ENCODE measurements around the gene MASP1.

The MASP1 gene

GRCh38 chr3:187318819-187319616 is 27.5 kb upstream of the MASP1 start:
- peak; percentile 85 for DNase-seq (ENCODE audit: low read depth)
- Histone ChIP-seq H3K4me3 (ENCODE audit: low read length) (peak overlapping the region; percentile 80), H3K36me3 (ENCODE audit: control insufficient read depth, insufficient read depth, low read length, severe bottlenecking) (no peaks in the 10 kb centered on the region), H3K9me3 (ENCODE audit: control insufficient read depth, low read length) (no peaks in the 10 kb centered on the region), H3K4me1 (ENCODE audit: control insufficient read depth, insufficient read depth, low read length) (peaks cover 11% of the 10 kb centered on the region), H3K27me3 (replicated peaks; ENCODE audit: control insufficient read depth, insufficient read depth, low read length) (no peaks in the 10 kb centered on the region), H3K9ac (ENCODE audit: low read length) (peak overlapping the region; percentile 76)

- Histone ChIP-seq H3K27me3 (replicated peaks; ENCODE audit: control insufficient read depth, insufficient read depth, low read length) (no peaks in the 10 kb centered on the region), H3K4me1 (ENCODE audit: control insufficient read depth, insufficient read depth, low read length) (peaks cover 11% of the 10 kb centered on the region), H3K9ac (ENCODE audit: low read length) (no peak overlapping the region), H3K36me3 (ENCODE audit: control insufficient read depth, insufficient read depth, low read length, severe bottlenecking) (no peaks in the 10 kb centered on the region), H3K9me3 (ENCODE audit: control insufficient read depth, low read length) (no peaks in the 10 kb centered on the region), H3K4me3 (ENCODE audit: low read length) (no peak overlapping the region)
- DNase-seq (ENCODE audit: low read depth): no peak
Measured at GRCh38 chr3:187315872-187316271, 24.3 kb upstream of the MASP1 start.

- Histone ChIP-seq H3K4me3 (ENCODE audit: low read length) (no peak overlapping the region), H3K9ac (ENCODE audit: low read length) (no peak overlapping the region), H3K36me3 (ENCODE audit: control insufficient read depth, insufficient read depth, low read length, severe bottlenecking) (no peaks in the 10 kb centered on the region), H3K4me1 (ENCODE audit: control insufficient read depth, insufficient read depth, low read length) (peaks cover 7% of the 10 kb centered on the region), H3K9me3 (ENCODE audit: control insufficient read depth, low read length) (no peaks in the 10 kb centered on the region), H3K27me3 (replicated peaks; ENCODE audit: control insufficient read depth, insufficient read depth, low read length) (no peaks in the 10 kb centered on the region)
- peak; percentile 9 for DNase-seq (ENCODE audit: low read depth)
Measured at GRCh38 chr3:187314176-187314575, 22.6 kb upstream of the MASP1 start.

- Histone ChIP-seq H3K9me3 (ENCODE audit: control insufficient read depth, low read length) (no peaks in the 10 kb centered on the region), H3K27me3 (replicated peaks; ENCODE audit: control insufficient read depth, insufficient read depth, low read length) (no peaks in the 10 kb centered on the region), H3K36me3 (ENCODE audit: control insufficient read depth, insufficient read depth, low read length, severe bottlenecking) (no peaks in the 10 kb centered on the region), H3K9ac (ENCODE audit: low read length) (no peak overlapping the region), H3K4me3 (ENCODE audit: low read length) (no peak overlapping the region), H3K4me1 (ENCODE audit: control insufficient read depth, insufficient read depth, low read length) (peaks cover 4% of the 10 kb centered on the region)
- no peak for DNase-seq (ENCODE audit: low read depth)
Measured at GRCh38 chr3:187310954-187311470, 19.5 kb upstream of the MASP1 start.

GRCh38 chr3:187310226-187310625 is 18.7 kb upstream of the MASP1 start:
- Histone ChIP-seq H3K4me3 (ENCODE audit: low read length) (no peak overlapping the region), H3K4me1 (ENCODE audit: control insufficient read depth, insufficient read depth, low read length) (peaks cover 4% of the 10 kb centered on the region), H3K27me3 (replicated peaks; ENCODE audit: control insufficient read depth, insufficient read depth, low read length) (no peaks in the 10 kb centered on the region), H3K9me3 (ENCODE audit: control insufficient read depth, low read length) (no peaks in the 10 kb centered on the region), H3K9ac (ENCODE audit: low read length) (no peak overlapping the region), H3K36me3 (ENCODE audit: control insufficient read depth, insufficient read depth, low read length, severe bottlenecking) (no peaks in the 10 kb centered on the region)
- DNase-seq (ENCODE audit: low read depth): no peak

GRCh38 chr3:187305881-187306280 is 14.3 kb upstream of the MASP1 start:
- no peaks in the 10 kb centered on the region for H3K27me3 ChIP-seq (replicated peaks; ENCODE audit: control insufficient read depth, insufficient read depth, low read length)
- no peak overlapping the region for H3K4me3 ChIP-seq (ENCODE audit: low read length)
- H3K36me3 ChIP-seq (ENCODE audit: control insufficient read depth, insufficient read depth, low read length, severe bottlenecking): no peaks in the 10 kb centered on the region
- no peaks in the 10 kb centered on the region for H3K4me1 ChIP-seq (ENCODE audit: control insufficient read depth, insufficient read depth, low read length)
- H3K9ac ChIP-seq (ENCODE audit: low read length): no peak overlapping the region
- no peak for DNase-seq (ENCODE audit: low read depth)
- H3K9me3 ChIP-seq (ENCODE audit: control insufficient read depth, low read length): peaks cover 4% of the 10 kb centered on the region

- H3K9ac ChIP-seq (ENCODE audit: low read length): no peak overlapping the region
- H3K4me1 ChIP-seq (ENCODE audit: control insufficient read depth, insufficient read depth, low read length): peaks cover 8% of the 10 kb centered on the region
- no peaks in the 10 kb centered on the region for H3K36me3 ChIP-seq (ENCODE audit: control insufficient read depth, insufficient read depth, low read length, severe bottlenecking)
- H3K27me3 ChIP-seq (replicated peaks; ENCODE audit: control insufficient read depth, insufficient read depth, low read length): no peaks in the 10 kb centered on the region
- DNase-seq (ENCODE audit: low read depth): no peak
- peaks cover 4% of the 10 kb centered on the region for H3K9me3 ChIP-seq (ENCODE audit: control insufficient read depth, low read length)
- H3K4me3 ChIP-seq (ENCODE audit: low read length): no peak overlapping the region
Measured at GRCh38 chr3:187299611-187300010, 8.1 kb upstream of the MASP1 start.

- H3K4me3 ChIP-seq (ENCODE audit: low read length): no peak overlapping the region
- peaks cover 31% of the 10 kb centered on the region for H3K4me1 ChIP-seq (ENCODE audit: control insufficient read depth, insufficient read depth, low read length)
- H3K27me3 ChIP-seq (replicated peaks; ENCODE audit: control insufficient read depth, insufficient read depth, low read length): no peaks in the 10 kb centered on the region
- H3K9ac ChIP-seq (ENCODE audit: low read length): no peak overlapping the region
- H3K9me3 ChIP-seq (ENCODE audit: control insufficient read depth, low read length): peaks cover 4% of the 10 kb centered on the region
- no peaks in the 10 kb centered on the region for H3K36me3 ChIP-seq (ENCODE audit: control insufficient read depth, insufficient read depth, low read length, severe bottlenecking)
- DNase-seq (ENCODE audit: low read depth): no peak
Measured at GRCh38 chr3:187296911-187297310, 5.4 kb upstream of the MASP1 start.

- peaks cover 39% of the 10 kb centered on the region for H3K4me1 ChIP-seq (ENCODE audit: control insufficient read depth, insufficient read depth, low read length)
- H3K9me3 ChIP-seq (ENCODE audit: control insufficient read depth, low read length): no peaks in the 10 kb centered on the region
- H3K36me3 ChIP-seq (ENCODE audit: control insufficient read depth, insufficient read depth, low read length, severe bottlenecking): no peaks in the 10 kb centered on the region
- no peak for DNase-seq (ENCODE audit: low read depth)
- no peak overlapping the region for H3K4me3 ChIP-seq (ENCODE audit: low read length)
- H3K9ac ChIP-seq (ENCODE audit: low read length): no peak overlapping the region
- H3K27me3 ChIP-seq (replicated peaks; ENCODE audit: control insufficient read depth, insufficient read depth, low read length): no peaks in the 10 kb centered on the region
Measured at GRCh38 chr3:187296058-187296457, 4.5 kb upstream of the MASP1 start.

- Histone ChIP-seq H3K4me1 (ENCODE audit: control insufficient read depth, insufficient read depth, low read length) (peaks cover 43% of the 10 kb centered on the region), H3K36me3 (ENCODE audit: control insufficient read depth, insufficient read depth, low read length, severe bottlenecking) (no peaks in the 10 kb centered on the region), H3K4me3 (ENCODE audit: low read length) (no peak overlapping the region), H3K9ac (ENCODE audit: low read length) (no peak overlapping the region), H3K9me3 (ENCODE audit: control insufficient read depth, low read length) (no peaks in the 10 kb centered on the region), H3K27me3 (replicated peaks; ENCODE audit: control insufficient read depth, insufficient read depth, low read length) (no peaks in the 10 kb centered on the region)
- no peak for DNase-seq (ENCODE audit: low read depth)
Measured at GRCh38 chr3:187295316-187296034, 3.9 kb upstream of the MASP1 start.

GRCh38 chr3:187293516-187294430 is 2.2 kb upstream of the MASP1 start:
- Histone ChIP-seq H3K9ac (ENCODE audit: low read length) (peak overlapping the region; percentile 75), H3K4me1 (ENCODE audit: control insufficient read depth, insufficient read depth, low read length) (peaks cover 58% of the 10 kb centered on the region), H3K4me3 (ENCODE audit: low read length) (peak overlapping the region; percentile 82), H3K27me3 (replicated peaks; ENCODE audit: control insufficient read depth, insufficient read depth, low read length) (no peaks in the 10 kb centered on the region), H3K9me3 (ENCODE audit: control insufficient read depth, low read length) (no peaks in the 10 kb centered on the region), H3K36me3 (ENCODE audit: control insufficient read depth, insufficient read depth, low read length, severe bottlenecking) (no peaks in the 10 kb centered on the region)
- no peak for DNase-seq (ENCODE audit: low read depth)

Measured in adipocyte (in vitro differentiated cells).